ACHN (cell line): ENCODE results near the gene BLOC1S5.
A peak's percentile ranks its signal among the peaks of the same experiment; 100 is the strongest.

Experiments used
- DNase-seq: peaks from one replicate; pipeline ENCODE4 v3.0.0-alpha.2; 2015
- in situ Hi-C: cut with HindIII; loops from 2 replicates; pipeline ENCODE4 v1.10.0; 2017; ENCODE audit warnings: low sequenced_read_pairs, low pct_ligation_motif_present, low pct_unique_long_range_greater_than_20kb

Gene BLOC1S5

GRCh38 chr6:8082954-8083858, 19.0 kb upstream of the BLOC1S5 start:
- peak; percentile 59 for DNase-seq
- in situ Hi-C loops, result no loop called here

- in situ Hi-C loops, result no loop called here
- DNase-seq, result no peak
Measured at GRCh38 chr6:8082572-8082953, 18.4 kb upstream of the BLOC1S5 start.

- in situ Hi-C loops, result no loop called here
- peak; percentile 54 for DNase-seq
Measured at GRCh38 chr6:8080362-8081151, 16.4 kb upstream of the BLOC1S5 start.

GRCh38 chr6:8079126-8079525, 14.9 kb upstream of the BLOC1S5 start:
- peak; percentile 85 for DNase-seq
- in situ Hi-C loops, result no loop called here

GRCh38 chr6:8077991-8078390, 13.8 kb upstream of the BLOC1S5 start:
- in situ Hi-C loops, result no loop called here
- DNase-seq, result no peak

- DNase-seq, result no peak
- in situ Hi-C loops, result no loop called here
Measured at GRCh38 chr6:8075704-8076103, 11.5 kb upstream of the BLOC1S5 start.

- DNase-seq, result no peak
- in situ Hi-C loops, result no loop called here
Measured at GRCh38 chr6:8075185-8075584, 11.0 kb upstream of the BLOC1S5 start.

GRCh38 chr6:8074213-8074612, 10.0 kb upstream of the BLOC1S5 start:
- DNase-seq, result no peak
- in situ Hi-C loops, result no loop called here

GRCh38 chr6:8073758-8074157, 9.6 kb upstream of the BLOC1S5 start:
- in situ Hi-C loops, result no loop called here
- DNase-seq, result no peak

GRCh38 chr6:8070718-8071117, 6.5 kb upstream of the BLOC1S5 start:
- in situ Hi-C loops, result no loop called here
- no peak for DNase-seq

- no peak for DNase-seq
- in situ Hi-C loops, result no loop called here
Measured at GRCh38 chr6:8069631-8070284, 5.6 kb upstream of the BLOC1S5 start.

- in situ Hi-C loops, result no loop called here
- DNase-seq, result no peak
Measured at GRCh38 chr6:8069151-8069550, 5.0 kb upstream of the BLOC1S5 start.

- in situ Hi-C loops, result no loop called here
Measured at GRCh38 chr6:8066108-8066507, 1.9 kb upstream of the BLOC1S5 start.

GRCh38 chr6:8065519-8065911, 1.3 kb upstream of the BLOC1S5 start:
- in situ Hi-C loops, result no loop called here
- DNase-seq, result no peak

More at GRCh38 chr6:8066108-8066507, 1.9 kb upstream of the BLOC1S5 start:
- peak; percentile 40 for DNase-seq

- in situ Hi-C loops, result no loop called here
- peak; percentile 35 for DNase-seq
Measured at GRCh38 chr6:8064638-8065518, 689 bp upstream of the BLOC1S5 start.

- in situ Hi-C loops, result no loop called here
- DNase-seq, result no peak
Measured at GRCh38 chr6:8061736-8062135, 2.5 kb downstream of the BLOC1S5 start.

GRCh38 chr6:8060346-8060745, 3.8 kb downstream of the BLOC1S5 start:
- DNase-seq, result no peak
- in situ Hi-C loops, result no loop called here

GRCh38 chr6:8059129-8059528, 5.1 kb downstream of the BLOC1S5 start:
- in situ Hi-C loops, result no loop called here
- peak; percentile 38 for DNase-seq
